GM18505 (cell line): ENCODE measurements around the gene PSTPIP2.

Experiments used
- ATAC-seq: cut with Tn5 transposase; IDR thresholded peaks from one replicate; pipeline ENCODE4 v1.9.1; 2021; ENCODE audit not compliant: unreplicated experiment
- POLR2A ChIP-seq: IDR thresholded peaks from 4 replicates; pipeline ENCODE4 v1.6.1; 2011; ENCODE audit warnings: borderline replicate concordance; ENCODE audit not compliant: insufficient read depth, insufficient read length; ENCODE audit errors: extremely low read depth

The PSTPIP2 gene

GRCh38 chr18:46037512-46038305 is 34.4 kb downstream of the PSTPIP2 start:
- TF ChIP-seq POLR2A = no peak
- no peak for ATAC-seq

- TF ChIP-seq POLR2A = no peak
- no peak for ATAC-seq
Measured at GRCh38 chr18:46035696-46036680, 36.1 kb downstream of the PSTPIP2 start.

- ATAC-seq = no peak
- no peak for TF ChIP-seq POLR2A
Measured at GRCh38 chr18:46034230-46034629, 37.8 kb downstream of the PSTPIP2 start.

- TF ChIP-seq POLR2A = no peak
- no peak for ATAC-seq
Measured at GRCh38 chr18:46031741-46032140, 40.3 kb downstream of the PSTPIP2 start.

GRCh38 chr18:46028536-46028891 is 43.5 kb downstream of the PSTPIP2 start:
- TF ChIP-seq POLR2A = no peak
- no peak for ATAC-seq

DNA sequence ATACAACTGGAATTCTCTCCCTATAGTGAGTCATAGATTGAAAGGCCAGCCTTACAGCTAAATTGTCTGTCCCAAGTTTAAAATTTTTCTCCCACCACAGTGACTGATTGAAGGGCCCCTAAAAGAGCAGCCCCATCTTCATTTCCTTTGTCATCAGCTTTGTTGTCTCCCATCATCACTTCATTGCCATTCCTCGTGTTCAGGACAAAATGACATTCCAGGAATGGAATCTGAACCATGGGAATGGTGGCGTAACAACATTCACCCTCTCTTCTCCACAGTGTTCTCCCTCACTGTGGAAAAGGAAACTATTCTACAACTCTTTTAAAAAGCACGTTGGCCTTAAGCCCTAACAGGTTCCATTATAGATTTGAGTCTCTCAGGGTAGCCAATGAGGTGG is 52.1 kb downstream of the PSTPIP2 start:
- no peak for TF ChIP-seq POLR2A
- no peak for ATAC-seq

DNA sequence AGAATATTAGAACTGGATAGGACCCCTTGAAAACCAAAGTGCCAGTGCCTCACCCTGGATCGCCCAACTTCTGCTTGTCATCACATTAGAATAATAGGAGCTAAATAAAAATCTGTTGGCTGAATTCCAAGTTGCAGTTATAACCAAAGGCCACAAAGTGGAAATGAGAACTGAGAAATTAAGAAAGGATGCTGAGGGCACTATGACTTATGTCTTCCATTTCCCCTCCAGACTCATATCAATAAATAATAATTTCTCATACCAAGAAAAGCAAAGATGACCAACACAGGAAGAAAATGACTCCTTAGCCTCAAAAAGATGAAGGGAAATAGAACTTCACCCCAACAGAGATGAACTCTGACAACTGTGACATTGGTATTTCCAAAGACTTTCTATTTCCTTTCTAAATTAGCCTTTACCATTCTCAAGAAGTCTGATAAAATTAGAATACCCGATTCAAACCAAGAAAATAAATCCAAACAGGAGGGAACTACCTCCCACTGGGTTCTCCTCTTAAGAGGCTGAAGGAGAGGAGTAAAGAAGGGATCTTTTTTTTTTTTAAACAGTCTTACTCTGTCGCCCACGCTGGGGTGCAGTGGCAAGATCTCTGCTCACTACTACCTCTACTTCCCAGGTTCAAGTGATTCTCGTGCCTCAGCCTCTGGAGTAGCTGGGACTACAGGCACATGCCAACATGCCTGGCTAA is 58.4 kb downstream of the PSTPIP2 start:
- TF ChIP-seq POLR2A = no peak
- ATAC-seq = peak; percentile 65

GRCh38 chr18:46010676-46011075 is 61.4 kb downstream of the PSTPIP2 start:
- no peak for ATAC-seq
- TF ChIP-seq POLR2A = no peak

DNA sequence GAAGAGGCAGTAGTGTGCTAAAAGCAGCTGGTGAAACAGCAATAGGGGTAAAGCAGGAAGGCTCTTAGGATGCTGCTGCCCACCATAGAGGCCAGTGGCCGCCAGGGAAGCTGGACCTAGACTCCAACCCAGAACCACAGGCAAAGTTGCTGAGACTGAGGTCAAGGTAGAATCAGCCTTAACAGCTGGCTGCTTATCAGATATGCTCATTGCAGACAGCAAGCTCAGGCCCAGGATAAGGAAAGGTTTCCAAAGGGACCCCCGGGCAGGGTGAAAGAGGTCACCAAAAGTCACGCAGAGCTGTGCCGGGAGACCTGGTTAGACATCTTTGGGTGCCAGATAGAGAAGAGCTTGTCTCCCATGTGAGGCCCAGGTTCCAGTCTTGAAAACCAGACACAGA is 62.0 kb downstream of the PSTPIP2 start:
- ATAC-seq = no peak
- TF ChIP-seq POLR2A = no peak

GRCh38 chr18:46009125-46009840 is 62.8 kb downstream of the PSTPIP2 start:
- ATAC-seq = no peak
- no peak for TF ChIP-seq POLR2A

DNA sequence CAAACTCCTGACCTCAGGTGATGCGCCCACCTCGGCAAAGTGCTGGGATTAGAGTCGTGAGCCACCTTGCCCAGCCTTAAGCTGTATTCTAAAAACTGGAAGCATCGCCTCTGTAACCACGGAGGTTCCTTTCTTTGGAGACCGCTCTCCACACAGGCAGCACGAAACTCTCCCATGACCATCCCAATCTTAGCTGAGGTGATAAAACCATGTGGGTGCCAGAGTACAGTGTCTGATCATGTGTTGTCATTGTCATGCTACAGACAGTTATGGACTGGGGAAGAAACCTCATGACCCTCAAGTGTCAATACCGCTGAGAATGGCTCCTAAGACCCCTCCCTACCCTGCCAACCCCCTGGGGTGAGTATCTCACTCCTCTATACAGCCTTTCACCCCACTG is 63.5 kb downstream of the PSTPIP2 start:
- ATAC-seq = no peak
- TF ChIP-seq POLR2A = no peak

DNA sequence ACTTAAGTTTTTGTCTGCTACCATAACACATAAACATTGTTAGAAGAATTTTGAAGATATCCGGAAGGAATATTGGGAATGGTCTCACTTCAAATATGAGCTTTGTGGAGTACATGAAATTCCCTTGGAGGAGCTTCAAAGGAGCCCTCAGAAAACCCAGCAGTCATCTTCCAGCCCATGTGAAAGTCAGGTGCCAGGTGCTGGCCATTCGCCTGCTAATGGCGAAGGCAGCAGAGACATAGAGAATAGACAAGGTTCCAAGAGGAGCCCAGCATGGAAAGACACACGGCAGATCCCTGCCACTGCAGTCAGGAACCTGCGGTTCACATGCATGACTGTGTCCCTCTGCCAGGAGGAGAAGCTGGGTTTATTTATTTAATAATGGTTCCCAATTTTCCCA is 64.9 kb downstream of the PSTPIP2 start:
- ATAC-seq = no peak
- TF ChIP-seq POLR2A = no peak

DNA sequence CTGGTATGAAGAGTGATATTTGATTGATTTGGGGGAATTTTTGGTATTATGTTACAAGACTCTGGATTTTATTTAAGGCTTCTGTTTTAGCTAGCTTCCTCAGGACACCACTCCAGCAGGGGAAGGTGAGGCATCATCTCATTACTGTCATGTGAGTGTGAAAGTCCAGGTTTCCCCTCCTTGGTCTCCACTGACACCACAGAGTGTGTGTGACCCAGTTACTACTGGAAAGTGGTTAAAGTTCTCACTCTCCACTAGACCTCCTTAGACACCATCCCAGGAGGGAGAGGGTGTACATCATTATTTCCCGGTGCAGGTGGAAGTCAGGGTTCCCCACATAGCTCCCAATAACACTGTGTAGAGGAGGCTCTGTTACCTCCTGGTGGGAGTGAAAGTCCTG is 69.1 kb downstream of the PSTPIP2 start:
- no peak for ATAC-seq
- TF ChIP-seq POLR2A = no peak
